K562 (cell line): ENCODE results near the gene ADAM10. TPM values are rescaled to one million over a fixed set of nuclear protein-coding genes. Genes with fewer than 3 reads are reported as not detected.

Experiments used
- ATAC-seq: fragments of 200-7000 bp; cut with Tn5 transposase; 3 replicates; pipeline ENCODE4 v1.9.1; 2020; ENCODE audit warnings: moderate library complexity
- BruUV-seq: library from RNA; stranded (reverse); fragments of 400-500 nt; replicated peaks from 2 replicates; lab custom pipeline; 2021; lab: Mats Ljungman, UMichigan
- CTCF ChIA-PET: fragments of 300-600 bp; formaldehyde crosslinking; extraction: SDS; loops from one replicate; lab custom pipeline; 2021; ENCODE audit warnings: low intra/inter-chr PET ratio; lab: Yijun Ruan, JAX
- POLR2A ChIA-PET: fragments of 300-600, 350-650 bp; sonication (Branson Sonifier 250); formaldehyde crosslinking; extraction: SDS; loops from one replicate; lab custom pipeline; 2021; ENCODE audit warnings: antibody characterized with exemption, inconsistent platforms; lab: Yijun Ruan, JAX
- DNase-seq, 4 experiments: peaks; one replicate each; pipeline versions ENCODE4 v3.0.0 to v3.0.0-alpha.2; 2011 to 2018; ENCODE audit warnings: low spot score in 3 of 4, mixed read lengths in 3 of 4; ENCODE audit errors: extremely low read depth in 1 of 4
- FAIRE-seq: peaks from 2 replicates; lab custom pipeline; 2011; peaks lifted over from hg19 to GRCh38; lab: Jason Lieb, UNC
- H2AFZ ChIP-seq: 2 replicates; pipeline ENCODE4 v1.6.0; 2011; ENCODE audit warnings: low read depth, low read length, control low read depth, inconsistent platforms
- H3K27ac ChIP-seq: fragments of 200-600 bp; 3 replicates; pipeline ENCODE4 v1.8.0; 2011; ENCODE audit warnings: low read depth, mild to moderate bottlenecking, control low read depth, inconsistent platforms, low read length, moderate library complexity, mixed read lengths; ENCODE audit errors: extremely low read depth
- H3K27me3 ChIP-seq, 2 experiments: fragments of 300-600 bp in 1 of 2; 2 replicates in 1 of 2; 3 replicates in 1 of 2; pipeline versions ENCODE4 v1.6.0 to v1.8.0; 2011; ENCODE audit warnings: inconsistent platforms in 2 of 2, low read length in 2 of 2, mild to moderate bottlenecking in 1 of 2, mixed read lengths in 1 of 2, moderate library complexity in 1 of 2; ENCODE audit not compliant: control insufficient read depth in 2 of 2, insufficient read depth in 2 of 2
- H3K36me3 ChIP-seq: fragments of 300-600 bp; 3 replicates; pipeline ENCODE4 v1.8.0; 2011; ENCODE audit warnings: mild to moderate bottlenecking, low read length, inconsistent platforms; ENCODE audit not compliant: control insufficient read depth, insufficient read depth
- H3K4me1 ChIP-seq, 2 experiments: fragments of 200-600 bp in 1 of 2; replicated peaks in 1 of 2; 2 replicates in 1 of 2; 3 replicates in 1 of 2; pipeline versions ENCODE4 v1.5.1 to v1.8.0; 2011; ENCODE audit warnings: inconsistent platforms in 2 of 2, low read length in 2 of 2, mild to moderate bottlenecking in 1 of 2, mixed read lengths in 1 of 2, moderate library complexity in 1 of 2; ENCODE audit not compliant: control insufficient read depth in 2 of 2, insufficient read depth in 2 of 2
- H3K4me2 ChIP-seq: 2 replicates; pipeline ENCODE4 v1.6.1; 2011; ENCODE audit warnings: low read length, control low read depth, inconsistent platforms, mixed read lengths; ENCODE audit not compliant: insufficient read depth
- H3K4me3 ChIP-seq: fragments of 200-600 bp; sonication (generic), shearing (Covaris generic); 2 replicates; pipeline ENCODE4 v1.5.1; 2016; ENCODE audit warnings: control low read depth, inconsistent platforms
- H3K79me2 ChIP-seq: fragments of 200-600 bp; 3 replicates; pipeline ENCODE4 v1.8.0; 2011; ENCODE audit warnings: low read length, inconsistent platforms; ENCODE audit not compliant: control insufficient read depth, insufficient read depth
- H3K9ac ChIP-seq, 2 experiments: 2 replicates each; pipeline versions ENCODE4 v1.6.0 to v1.6.1; 2011; ENCODE audit warnings: low read depth in 2 of 2, low read length in 2 of 2, control low read depth in 1 of 2, inconsistent platforms in 1 of 2, mild to moderate bottlenecking in 1 of 2, mixed read lengths in 1 of 2; ENCODE audit not compliant: insufficient read depth in 1 of 2
- H3K9me1 ChIP-seq: one replicate; pipeline ENCODE4 v1.6.0; 2011; ENCODE audit warnings: inconsistent platforms, mild to moderate bottlenecking, low read length, moderate library complexity; ENCODE audit not compliant: control insufficient read depth, insufficient read depth
- H3K9me3 ChIP-seq: replicated peaks from 2 replicates; pipeline ENCODE4 v1.5.1; 2011; ENCODE audit warnings: low read depth, low read length, inconsistent platforms; ENCODE audit not compliant: control insufficient read depth, insufficient read depth
- H4K20me1 ChIP-seq: replicated peaks from 2 replicates; pipeline ENCODE4 v1.6.1; 2011; ENCODE audit warnings: low read length, inconsistent platforms, mixed read lengths; ENCODE audit not compliant: control insufficient read depth, insufficient read depth
- BRCA1 ChIP-seq, 2 experiments: fragments of 450-650 bp in 1 of 2; sonication (generic) in 1 of 2; formaldehyde crosslinking in 1 of 2; IDR thresholded peaks; 2 replicates each; pipeline versions ENCODE4 v1.5.0 to v1.6.1; 2017 to 2020; ENCODE audit warnings: mild to moderate bottlenecking in 1 of 2, missing genetic modification reagents in 1 of 2
- BRD4 ChIP-seq: fragments of 200-600 bp; sonication (generic); IDR thresholded peaks from 2 replicates; pipeline ENCODE4 v1.6.1; 2017; ENCODE audit warnings: inconsistent platforms
- KDM4B ChIP-seq, 2 experiments: fragments of 450-650 bp in 1 of 2; sonication (generic) in 1 of 2; IDR thresholded peaks; 2 replicates each; pipeline ENCODE4 v1.6.1; 2016 to 2017; ENCODE audit warnings: borderline replicate concordance in 2 of 2, antibody characterized with exemption in 1 of 2, low read depth in 1 of 2, mild to moderate bottlenecking in 1 of 2
- NFYB ChIP-seq: IDR thresholded peaks from 2 replicates; pipeline ENCODE4 v1.6.1; 2011; ENCODE audit warnings: mild to moderate bottlenecking, moderate library complexity; ENCODE audit not compliant: insufficient read length; ENCODE audit errors: extremely low read depth
- RBM15 ChIP-seq: fragments of 200-400 bp; formaldehyde crosslinking; IDR thresholded peaks from 2 replicates; pipeline ENCODE4 v1.6.1; 2018; ENCODE audit warnings: mild to moderate bottlenecking, low read length, moderate library complexity; ENCODE audit not compliant: insufficient read depth
- TEAD4 ChIP-seq, 2 experiments: sonication (generic) in 1 of 2; formaldehyde crosslinking in 1 of 2; IDR thresholded peaks; 2 replicates each; pipeline versions ENCODE4 v1.6.1 to v1.8.0; 2012 to 2022; ENCODE audit warnings: borderline replicate concordance in 1 of 2, inconsistent platforms in 1 of 2, low read length in 1 of 2, mild to moderate bottlenecking in 1 of 2, missing genetic modification reagents in 1 of 2
- XRCC5 ChIP-seq: fragments of 200-400 bp; formaldehyde crosslinking; IDR thresholded peaks from 2 replicates; pipeline ENCODE4 v1.6.1; 2017; ENCODE audit warnings: low read depth, mild to moderate bottlenecking, low read length
- ZNF121 ChIP-seq: sonication (generic); formaldehyde crosslinking; conservative IDR thresholded peaks from 2 replicates; pipeline ENCODE4 v1.8.0; 2022; ENCODE audit warnings: missing genetic modification reagents
- ZNF134 ChIP-seq: fragments of 250-450 bp; sonication (Bioruptor Pico); conservative IDR thresholded peaks from 2 replicates; pipeline ENCODE4 v1.4.0; 2020
- ZNF280A ChIP-seq: fragments of 450-650 bp; IDR thresholded peaks from 2 replicates; pipeline ENCODE4 v1.6.1; 2018; ENCODE audit warnings: mild to moderate bottlenecking, low read depth; ENCODE audit not compliant: partially characterized antibody
- ZNF3 ChIP-seq: fragments of 250-450 bp; sonication (Bioruptor Pico); IDR thresholded peaks from 2 replicates; pipeline ENCODE4 v1.5.0; 2021; ENCODE audit warnings: mild to moderate bottlenecking, moderate library complexity
- ZNF347 ChIP-seq: fragments of 450-650 bp; formaldehyde crosslinking; IDR thresholded peaks from 2 replicates; pipeline ENCODE4 v1.4.0; 2020; ENCODE audit warnings: low read depth, mild to moderate bottlenecking, moderate library complexity
- ZNF41 ChIP-seq: fragments of 250-450 bp; sonication (Bioruptor Pico); conservative IDR thresholded peaks from 2 replicates; pipeline ENCODE4 v1.4.0; 2020; ENCODE audit warnings: mild to moderate bottlenecking
- ZNF507 ChIP-seq: conservative IDR thresholded peaks from 2 replicates; pipeline ENCODE4 v1.6.1; 2017; ENCODE audit warnings: missing genetic modification characterization, missing compliant biosample characterization
- WGBS: fragments of 100-300 bp; shearing (Covaris generic); methylation state at CpG from one replicate; pipeline ENCODE4 v1.1.6; 2016; ENCODE audit warnings: low coverage, mixed read lengths; ENCODE audit not compliant: insufficient coverage; ENCODE audit errors: missing lambda C conversion rate; 5-methylcytosine and 5-hydroxymethylcytosine counted together
- in situ Hi-C: fragments of 300-500 bp; cut with MboI; formaldehyde crosslinking; loops from 4 replicates; pipeline ENCODE4 v1.15.0; 2018; ENCODE audit warnings: inconsistent platforms, mixed read lengths
- intact Hi-C: fragments of 100-400 bp; cut with micrococcal nuclease; formaldehyde crosslinking; loops from 2 replicates; pipeline ENCODE4 v1.14.2; 2022
- polyA plus RNA-seq, 8 experiments: library from polyadenylated mRNA; depleted of rRNA in 4 of 8; stranded (reverse) in 5 of 8; unstranded in 3 of 8; fragments of >200 nt; fragmentation: Nextera tagmentation in 2 of 8; fragmentation: Illumina TruSeq in 1 of 8; extraction: Ambion mirVana in 2 of 8; extraction: Trizol in 1 of 8; gene quantifications; 2 replicates each; pipeline versions ENCODE4 v1.2.1 to v1.2.3, GENCODE V29; 2011 to 2014; ENCODE audit warnings: inconsistent platforms in 1 of 8, missing spikeins in 1 of 8
- total RNA-seq, 7 experiments: library from RNA; depleted of rRNA in 6 of 7; stranded (reverse); fragments of >200 nt in 6 of 7; fragmentation: Illumina TruSeq in 2 of 7; extraction: Trizol in 2 of 7; gene quantifications; 2 replicates each; pipeline versions ENCODE4 v1.2.1 to v1.2.3, GENCODE V29; 2011 to 2021; ENCODE audit warnings: low replicate concordance in 1 of 7
- TF ChIP-seq, protein P1 (sequence below), 2 experiments: fragments of 450-650 bp; conservative IDR thresholded peaks; 2 replicates each; pipeline ENCODE4 v1.6.1; 2017; ENCODE audit warnings: mild to moderate bottlenecking in 2 of 2, moderate library complexity in 2 of 2
- TF ChIP-seq, protein P2 (sequence below), 2 experiments: fragments of 450-650 bp; IDR thresholded peaks; 2 replicates each; pipeline ENCODE4 v1.6.1; 2016

Gene ADAM10
- total and polyA plus RNA-seq, 9 of the 15 experiments (the other 6 are each of a cell fraction or from before 2014, with no cell fraction given): 11.9 to 152 (median 57.3) TPM

GRCh38 chr15:58587486-58587885 is 162.0 kb downstream of the ADAM10 start:
- FAIRE-seq (no peak), DNase-seq (no peak), ATAC-seq (no peak)
- H3K4me2 ChIP-seq: no peak overlapping the region
- ChIA-PET POLR2A (no interaction called here), CTCF (no interaction called here)
- H3K27ac ChIP-seq: no peak overlapping the region
- intact Hi-C loops (no loop called here), in situ Hi-C loops (no loop called here)
- 67% methylated on average over 4 of the region's 4 CpGs for WGBS
- H3K9me1 ChIP-seq: no peaks in the 10 kb centered on the region
- H3K9me3 ChIP-seq: no peaks in the 10 kb centered on the region; the same call in 1 of the 2 replicates
- BruUV-seq: no TSS peak
- peaks cover 14 to 28% of the 10 kb centered on the region in 2 experiments; a peak in 4 of 5 replicates for H3K4me1 ChIP-seq
- no peaks in the 10 kb centered on the region for H3K79me2 ChIP-seq
- no peaks in the 10 kb centered on the region for H4K20me1 ChIP-seq
- H2AFZ ChIP-seq: no peak overlapping the region
- no peaks in the 10 kb centered on the region for H3K36me3 ChIP-seq
- no peak overlapping the region for H3K9ac ChIP-seq
- TF ChIP-seq TEAD4 (IDR thresholded peaks at IDR 0.05; ENCODE audit: low read length): no peak
- no peak for TF ChIP-seq TEAD4 (CRISPR knock-in tag; IDR thresholded peaks at IDR 0.05; ENCODE audit: borderline replicate concordance)
- no peak for TF ChIP-seq ZNF121
- TF ChIP-seq XRCC5: no peak
- no peak for TF ChIP-seq ZNF507 (tag)
- TF ChIP-seq KDM4B (IDR thresholded peaks at IDR 0.05; ENCODE audit: borderline replicate concordance in 2 of 2, low read depth in 1 of 2): no peak
- no peak for TF ChIP-seq BRD4
- no peak for TF ChIP-seq ZNF3 (CRISPR knock-in tag)
- no peak for TF ChIP-seq ZNF41 (CRISPR knock-in tag)
- no peak for TF ChIP-seq ZNF134 (CRISPR knock-in tag)
- TF ChIP-seq, protein P1, sequence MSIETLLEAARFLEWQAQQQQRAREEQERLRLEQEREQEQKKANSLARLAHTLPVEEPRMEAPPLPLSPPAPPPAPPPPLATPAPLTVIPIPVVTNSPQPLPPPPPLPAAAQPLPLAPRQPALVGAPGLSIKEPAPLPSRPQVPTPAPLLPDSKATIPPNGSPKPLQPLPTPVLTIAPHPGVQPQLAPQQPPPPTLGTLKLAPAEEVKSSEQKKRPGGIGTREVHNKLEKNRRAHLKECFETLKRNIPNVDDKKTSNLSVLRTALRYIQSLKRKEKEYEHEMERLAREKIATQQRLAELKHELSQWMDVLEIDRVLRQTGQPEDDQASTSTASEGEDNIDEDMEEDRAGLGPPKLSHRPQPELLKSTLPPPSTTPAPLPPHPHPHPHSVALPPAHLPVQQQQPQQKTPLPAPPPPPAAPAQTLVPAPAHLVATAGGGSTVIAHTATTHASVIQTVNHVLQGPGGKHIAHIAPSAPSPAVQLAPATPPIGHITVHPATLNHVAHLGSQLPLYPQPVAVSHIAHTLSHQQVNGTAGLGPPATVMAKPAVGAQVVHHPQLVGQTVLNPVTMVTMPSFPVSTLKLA (conservative IDR thresholded peaks at IDR 0.05): no peak
- TF ChIP-seq, protein P2, sequence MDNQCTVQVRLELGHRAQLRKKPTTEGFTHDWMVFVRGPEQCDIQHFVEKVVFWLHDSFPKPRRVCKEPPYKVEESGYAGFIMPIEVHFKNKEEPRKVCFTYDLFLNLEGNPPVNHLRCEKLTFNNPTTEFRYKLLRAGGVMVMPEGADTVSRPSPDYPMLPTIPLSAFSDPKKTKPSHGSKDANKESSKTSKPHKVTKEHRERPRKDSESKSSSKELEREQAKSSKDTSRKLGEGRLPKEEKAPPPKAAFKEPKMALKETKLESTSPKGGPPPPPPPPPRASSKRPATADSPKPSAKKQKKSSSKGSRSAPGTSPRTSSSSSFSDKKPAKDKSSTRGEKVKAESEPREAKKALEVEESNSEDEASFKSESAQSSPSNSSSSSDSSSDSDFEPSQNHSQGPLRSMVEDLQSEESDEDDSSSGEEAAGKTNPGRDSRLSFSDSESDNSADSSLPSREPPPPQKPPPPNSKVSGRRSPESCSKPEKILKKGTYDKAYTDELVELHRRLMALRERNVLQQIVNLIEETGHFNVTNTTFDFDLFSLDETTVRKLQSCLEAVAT (IDR thresholded peaks at IDR 0.05): no peak
- no peak for TF ChIP-seq BRCA1 (IDR thresholded peaks at IDR 0.05)
- TF ChIP-seq BRCA1 (CRISPR knock-in tag; IDR thresholded peaks at IDR 0.05): no peak
- TF ChIP-seq NFYB: no peak
- no peak for TF ChIP-seq RBM15
- TF ChIP-seq ZNF347 (CRISPR knock-in tag): no peak
- TF ChIP-seq ZNF280A: no peak
- H3K4me3 ChIP-seq: no peak overlapping the region
- H3K27me3 ChIP-seq: no peaks in the 10 kb centered on the region
